ENCODE results near the gene FHIP2A.
"Not testable (repeated sequence)": the region's sequence is repeated elsewhere in the genome, so short reads cannot be mapped to it uniquely, and the experiment has no call there.

FHIP2A gene, protein sequence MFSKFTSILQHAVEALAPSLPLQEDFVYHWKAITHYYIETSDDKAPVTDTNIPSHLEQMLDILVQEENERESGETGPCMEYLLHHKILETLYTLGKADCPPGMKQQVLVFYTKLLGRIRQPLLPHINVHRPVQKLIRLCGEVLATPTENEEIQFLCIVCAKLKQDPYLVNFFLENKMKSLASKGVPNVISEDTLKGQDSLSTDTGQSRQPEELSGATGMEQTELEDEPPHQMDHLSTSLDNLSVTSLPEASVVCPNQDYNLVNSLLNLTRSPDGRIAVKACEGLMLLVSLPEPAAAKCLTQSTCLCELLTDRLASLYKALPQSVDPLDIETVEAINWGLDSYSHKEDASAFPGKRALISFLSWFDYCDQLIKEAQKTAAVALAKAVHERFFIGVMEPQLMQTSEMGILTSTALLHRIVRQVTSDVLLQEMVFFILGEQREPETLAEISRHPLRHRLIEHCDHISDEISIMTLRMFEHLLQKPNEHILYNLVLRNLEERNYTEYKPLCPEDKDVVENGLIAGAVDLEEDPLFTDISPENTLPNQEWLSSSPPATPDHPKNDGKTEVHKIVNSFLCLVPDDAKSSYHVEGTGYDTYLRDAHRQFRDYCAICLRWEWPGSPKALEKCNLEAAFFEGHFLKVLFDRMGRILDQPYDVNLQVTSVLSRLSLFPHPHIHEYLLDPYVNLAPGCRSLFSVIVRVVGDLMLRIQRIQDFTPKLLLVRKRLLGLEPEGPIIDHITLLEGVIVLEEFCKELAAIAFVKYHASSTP

DNA sequence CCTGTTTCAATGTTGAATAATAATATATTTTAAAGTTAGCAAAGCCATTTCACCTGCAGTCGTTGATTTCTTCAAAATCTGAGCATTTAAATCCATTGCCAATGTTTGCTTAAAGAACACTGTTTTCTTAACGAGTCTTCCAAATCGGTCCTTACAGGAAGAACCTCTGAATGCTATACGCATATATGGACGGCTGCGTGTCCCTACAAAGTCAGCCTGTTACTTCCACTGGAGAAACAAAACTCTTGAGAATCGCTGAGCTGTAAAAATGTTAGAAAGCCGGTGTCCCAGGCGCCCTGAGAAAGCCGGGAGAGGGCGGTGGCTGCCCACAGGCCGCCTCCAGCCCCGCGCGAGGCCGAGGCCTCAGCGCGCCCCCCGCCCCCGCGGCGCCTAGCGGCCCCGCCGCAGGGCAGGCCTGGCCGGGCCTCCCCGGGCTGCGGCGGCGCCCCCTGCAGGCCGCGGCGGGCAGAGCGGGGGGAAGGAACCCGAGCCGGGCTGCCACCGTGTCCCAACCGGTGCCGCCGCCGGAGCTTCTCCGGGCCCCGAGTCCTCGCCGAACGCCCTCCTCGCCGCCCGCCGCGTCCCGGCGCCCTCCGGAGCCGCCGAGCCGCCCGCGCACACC, at the start of gene FHIP2A:
Gene FHIP2A, plus strand, starts transcription at position 488 of the 622 bp plus-strand sequence. CDS start 299 bp downstream, outside the sequence.
- H3K27me3 Mint-ChIP-seq: peaks cover 1% of the 10 kb centered on the region
- H3K4me3 Mint-ChIP-seq: peak within 1 kb of the TSS; percentile 96
- peaks cover 41% of the 10 kb centered on the region for H3K4me1 Mint-ChIP-seq
- no peaks in the 10 kb centered on the region for H3K9me3 Mint-ChIP-seq
- peak within 1 kb of the TSS; percentile 95 for H3K27ac Mint-ChIP-seq
- peaks cover 2% of the 10 kb centered on the region for H3K36me3 Mint-ChIP-seq

DNA sequence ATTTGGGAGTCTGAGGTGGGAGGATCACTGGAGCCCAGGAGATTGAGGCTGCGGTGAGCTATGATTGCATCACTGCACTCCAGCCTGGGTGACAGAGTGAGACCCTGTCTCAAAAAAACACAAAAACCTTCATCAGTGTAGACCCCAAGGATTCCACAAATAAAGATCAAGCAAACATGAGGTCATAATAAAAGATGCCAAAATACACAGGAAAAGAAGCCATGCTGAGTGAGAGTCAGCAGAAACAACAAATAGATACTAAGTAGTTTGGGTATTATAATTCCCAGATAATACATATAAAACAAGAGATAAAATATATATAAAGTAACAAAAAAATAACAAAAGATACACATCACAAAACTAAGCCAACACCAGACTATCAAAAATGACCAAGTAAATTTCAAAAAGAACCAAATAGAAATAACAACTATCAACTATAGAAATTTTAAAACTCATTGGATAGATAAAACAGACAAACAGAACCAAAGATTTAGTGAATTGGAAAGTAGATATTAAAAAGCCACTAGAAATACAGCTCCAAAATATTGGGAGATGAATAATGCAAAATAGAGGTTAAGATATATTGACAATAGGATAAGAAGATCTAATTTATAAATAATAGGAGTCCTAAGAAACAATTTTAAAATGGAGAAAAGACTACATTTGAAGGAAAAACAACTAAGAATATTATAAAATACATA, 48.9 kb upstream of the FHIP2A start:
- Mint-ChIP-seq H3K36me3 (no peaks in the 10 kb centered on the region), H3K9me3 (no peaks in the 10 kb centered on the region), H3K27me3 (peaks cover 10% of the 10 kb centered on the region), H3K4me3 (no peak overlapping the region), H3K27ac (no peak overlapping the region), H3K4me1 (no peaks in the 10 kb centered on the region)

DNA sequence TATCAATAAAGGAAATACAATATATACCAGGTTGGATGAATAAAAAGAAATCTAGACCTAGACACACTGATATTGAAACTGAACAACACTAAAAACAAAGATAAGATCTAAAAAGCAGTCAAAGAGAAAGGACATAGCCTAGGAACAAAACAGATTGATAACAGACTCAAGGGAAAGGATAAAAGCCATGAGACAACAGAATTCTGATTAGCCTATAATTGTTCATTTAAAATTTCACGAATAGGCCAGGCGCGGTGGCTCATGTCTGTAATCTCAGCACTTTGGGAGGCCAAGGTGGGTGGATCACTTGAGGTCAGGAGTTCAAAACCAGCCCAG, 48.4 kb upstream of the FHIP2A start:
- H3K27me3 Mint-ChIP-seq: peaks cover 10% of the 10 kb centered on the region
- H3K4me1 Mint-ChIP-seq: no peaks in the 10 kb centered on the region
- H3K4me3 Mint-ChIP-seq: no peak overlapping the region
- H3K27ac Mint-ChIP-seq: no peak overlapping the region
- no peaks in the 10 kb centered on the region for H3K9me3 Mint-ChIP-seq
- H3K36me3 Mint-ChIP-seq: no peaks in the 10 kb centered on the region

DNA sequence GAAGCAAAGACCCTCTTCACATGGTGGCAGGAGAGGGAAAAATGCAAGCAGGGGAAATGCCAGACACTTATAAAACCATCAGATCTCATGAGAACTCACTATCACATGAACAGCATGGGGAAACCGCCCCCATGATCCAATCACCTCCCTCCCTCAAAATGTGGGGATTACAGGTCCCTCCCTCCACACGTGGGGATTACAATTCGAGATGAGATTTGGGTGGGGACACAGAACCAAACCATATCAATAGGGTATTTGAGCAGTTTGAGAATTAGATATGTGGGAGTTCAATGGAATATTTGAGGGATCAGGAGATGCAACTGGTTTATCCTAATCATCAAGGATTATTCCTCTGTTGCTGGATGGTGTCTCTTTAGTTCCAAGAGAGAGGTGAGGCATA, 46.5 kb upstream of the FHIP2A start:
- not testable (repeated sequence) for H3K27ac Mint-ChIP-seq, H3K4me1 Mint-ChIP-seq, H3K9me3 Mint-ChIP-seq, H3K36me3 Mint-ChIP-seq, H3K27me3 Mint-ChIP-seq, H3K4me3 Mint-ChIP-seq

DNA sequence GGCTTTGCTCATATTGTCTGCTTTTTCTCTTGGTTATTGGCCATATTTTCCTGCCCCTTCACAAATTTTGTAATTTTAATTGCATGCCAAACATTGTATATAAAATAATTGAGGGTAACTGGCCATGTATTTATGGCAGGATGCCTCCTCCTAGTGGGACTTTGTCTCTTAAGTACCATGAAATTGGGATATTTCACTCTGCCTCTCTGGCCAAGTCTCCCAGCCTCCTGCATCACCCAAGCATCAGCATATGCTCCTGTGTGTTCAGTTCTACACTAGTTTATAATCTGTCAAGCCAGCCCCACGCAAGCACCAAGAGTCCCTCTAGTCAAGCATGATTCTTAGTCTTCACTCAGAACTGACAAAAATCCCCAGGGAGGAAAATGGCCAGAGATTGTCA, 44.2 kb upstream of the FHIP2A start:
- Mint-ChIP-seq H3K4me1 (no peaks in the 10 kb centered on the region), H3K27me3 (peaks cover 3% of the 10 kb centered on the region), H3K9me3 (no peaks in the 10 kb centered on the region), H3K4me3 (no peak overlapping the region), H3K36me3 (no peaks in the 10 kb centered on the region), H3K27ac (no peak overlapping the region)

DNA sequence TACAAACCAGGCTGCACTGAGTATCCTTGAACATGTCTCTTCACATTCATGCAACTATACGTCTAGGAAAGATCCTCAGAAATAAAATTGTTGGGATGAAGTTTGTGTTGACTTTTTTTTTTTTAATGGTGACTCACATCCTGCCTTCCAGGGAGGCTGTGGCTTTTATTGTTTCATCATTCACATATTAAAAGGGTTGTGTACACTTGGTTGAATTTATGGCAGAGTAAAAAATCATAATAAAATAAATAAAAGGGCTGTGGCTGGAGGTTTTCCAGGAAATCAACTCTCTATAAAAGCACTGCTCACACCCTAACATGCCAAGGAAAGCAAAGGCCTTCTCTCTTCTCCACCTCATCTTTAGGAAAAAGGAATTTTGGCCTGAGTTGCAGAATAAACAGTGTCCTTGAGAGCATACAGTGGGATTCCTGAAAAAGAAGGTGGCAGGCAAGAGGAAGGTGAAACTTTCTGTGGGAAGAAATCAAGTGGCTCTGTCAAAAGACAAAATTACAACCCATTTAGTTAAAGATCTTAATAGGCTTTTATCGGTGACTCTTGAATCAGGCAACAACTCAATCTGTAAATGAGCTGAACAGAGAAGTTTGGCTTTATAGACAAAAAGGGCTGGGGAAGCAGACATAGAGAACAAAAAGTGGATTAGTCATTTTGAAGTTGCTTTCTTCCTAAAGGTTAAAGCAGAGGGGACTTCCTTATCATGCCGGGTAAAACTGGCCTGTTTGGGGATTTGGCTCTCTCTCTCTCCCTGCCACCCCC, 41.6 kb upstream of the FHIP2A start:
- Mint-ChIP-seq H3K36me3 (no peaks in the 10 kb centered on the region), H3K4me1 (no peaks in the 10 kb centered on the region), H3K27ac (no peak overlapping the region), H3K4me3 (no peak overlapping the region), H3K27me3 (peaks cover 4% of the 10 kb centered on the region), H3K9me3 (no peaks in the 10 kb centered on the region)

DNA sequence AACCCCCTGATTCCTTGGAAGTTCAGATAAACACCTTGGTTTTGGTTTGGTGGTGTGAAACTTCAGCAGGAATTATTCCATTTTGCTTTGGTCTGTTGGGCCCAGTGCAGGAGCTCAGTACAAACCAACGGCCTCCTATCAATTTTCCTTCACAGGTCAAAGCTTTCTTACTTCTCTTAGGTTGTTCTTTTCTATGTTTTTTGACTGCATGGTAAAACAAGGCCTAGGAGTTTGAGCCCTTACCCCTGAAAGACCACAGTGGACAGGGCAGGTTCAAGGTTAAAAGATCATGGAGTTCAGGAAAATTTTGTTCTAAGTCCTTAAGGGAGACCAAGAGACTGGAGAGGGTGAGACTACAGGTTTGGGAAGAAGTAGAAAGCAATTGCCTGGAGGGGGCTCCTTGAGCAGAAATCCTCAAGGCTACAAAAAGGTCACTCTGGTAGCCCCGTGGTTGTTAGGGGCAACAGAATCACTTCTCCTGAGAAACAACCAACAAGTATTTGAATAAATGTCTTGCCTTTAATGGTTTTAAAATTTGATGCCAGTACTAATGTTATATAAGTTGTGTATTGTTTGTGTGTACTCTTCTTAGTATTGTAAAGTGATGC, 40.9 kb upstream of the FHIP2A start:
- no peaks in the 10 kb centered on the region for H3K4me1 Mint-ChIP-seq
- H3K27ac Mint-ChIP-seq: no peak overlapping the region
- no peaks in the 10 kb centered on the region for H3K36me3 Mint-ChIP-seq
- no peak overlapping the region for H3K4me3 Mint-ChIP-seq
- H3K9me3 Mint-ChIP-seq: no peaks in the 10 kb centered on the region
- H3K27me3 Mint-ChIP-seq: peaks cover 4% of the 10 kb centered on the region

DNA sequence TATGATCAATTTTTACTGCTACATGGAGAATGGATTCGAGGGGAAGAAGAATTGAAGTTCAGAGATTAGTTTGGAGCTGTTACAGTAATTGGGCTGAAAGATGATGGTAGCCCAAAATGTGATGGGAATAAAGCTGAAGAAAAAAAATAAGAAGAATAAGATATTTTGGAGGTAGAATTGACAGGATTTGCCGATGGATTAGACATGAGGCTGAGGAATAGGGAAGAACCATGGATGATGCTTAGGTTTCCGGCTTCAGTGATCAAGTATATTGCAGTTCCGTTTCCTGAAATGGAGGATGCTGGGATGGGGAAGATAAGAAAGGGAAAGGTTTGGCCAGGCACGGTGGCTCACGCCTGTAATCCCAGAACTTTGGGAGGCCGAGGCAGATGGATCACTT, 38.9 kb upstream of the FHIP2A start:
- H3K36me3 Mint-ChIP-seq: no peaks in the 10 kb centered on the region
- no peaks in the 10 kb centered on the region for H3K9me3 Mint-ChIP-seq

DNA sequence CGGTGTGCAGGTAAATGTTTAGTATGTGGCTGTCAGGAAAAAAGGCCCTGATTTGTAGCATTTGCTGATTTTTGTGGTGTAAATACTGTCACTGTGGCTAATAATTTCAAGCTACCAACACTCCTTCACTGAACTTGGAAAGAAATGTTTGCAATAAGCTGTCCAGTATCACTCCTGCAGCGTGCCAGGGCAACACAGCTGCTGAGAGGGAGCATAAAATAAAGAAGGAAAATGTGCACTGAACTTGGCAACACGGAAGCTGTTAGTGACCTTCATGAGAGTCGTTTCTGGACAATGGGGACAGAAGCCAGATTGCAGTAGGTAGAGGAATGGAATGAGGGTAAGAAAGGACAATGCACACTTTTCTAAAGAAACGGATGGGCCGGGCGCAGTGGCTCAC, 37.9 kb upstream of the FHIP2A start:
- Mint-ChIP-seq H3K4me3 (no peak overlapping the region), H3K36me3 (no peaks in the 10 kb centered on the region), H3K9me3 (no peaks in the 10 kb centered on the region), H3K27me3 (peaks cover 1% of the 10 kb centered on the region), H3K27ac (no peak overlapping the region), H3K4me1 (no peaks in the 10 kb centered on the region)

More for the DNA sequence above, 38.9 kb upstream of the FHIP2A start:
- Mint-ChIP-seq H3K4me1 (no peaks in the 10 kb centered on the region), H3K4me3 (no peak overlapping the region), H3K27ac (no peak overlapping the region), H3K27me3 (peaks cover 4% of the 10 kb centered on the region)

DNA sequence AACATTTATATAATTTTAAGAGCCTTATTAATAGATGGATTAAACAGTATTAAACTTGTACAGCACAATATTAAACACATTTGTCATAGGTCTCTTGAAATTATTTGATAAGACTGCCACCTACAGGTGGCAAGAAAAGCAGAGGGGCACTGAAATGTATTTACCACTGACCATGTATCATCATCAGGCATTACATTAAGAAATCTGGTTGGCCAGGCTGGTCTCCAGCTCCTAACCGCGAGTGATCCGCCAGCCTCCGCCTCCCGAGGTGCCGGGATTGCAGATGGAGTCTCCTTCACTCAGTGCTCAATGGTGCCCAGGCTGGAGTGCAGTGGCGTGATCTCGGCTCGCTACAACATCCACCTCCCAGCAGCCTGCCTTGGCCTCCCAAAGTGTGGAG, 35.1 kb upstream of the FHIP2A start:
- not testable (repeated sequence) for H3K4me1 Mint-ChIP-seq, H3K27ac Mint-ChIP-seq, H3K4me3 Mint-ChIP-seq, H3K9me3 Mint-ChIP-seq, H3K36me3 Mint-ChIP-seq, H3K27me3 Mint-ChIP-seq

DNA sequence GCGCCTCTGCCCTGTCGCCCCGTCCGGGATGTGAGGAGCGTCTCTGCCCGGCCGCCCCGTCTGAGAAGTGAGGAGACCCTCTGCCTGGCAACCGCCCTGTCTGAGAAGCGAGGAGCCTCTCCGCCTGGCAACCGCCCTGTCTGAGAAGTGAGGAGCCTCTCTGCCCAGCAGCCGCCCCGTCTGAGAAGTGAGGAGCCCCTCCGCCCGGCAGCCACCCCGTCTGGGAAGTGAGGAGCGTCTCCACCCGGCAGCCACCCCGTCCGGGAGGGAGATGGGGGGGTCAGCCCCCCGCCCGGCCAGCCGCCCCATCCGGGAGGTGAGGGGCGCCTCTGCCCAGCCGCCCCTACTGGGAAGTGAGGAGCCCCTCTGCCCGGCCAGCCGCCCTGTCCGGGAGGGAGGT, 34.4 kb upstream of the FHIP2A start:
- not testable (repeated sequence) for H3K36me3 Mint-ChIP-seq, H3K9me3 Mint-ChIP-seq, H3K4me3 Mint-ChIP-seq, H3K27ac Mint-ChIP-seq, H3K27me3 Mint-ChIP-seq, H3K4me1 Mint-ChIP-seq

DNA sequence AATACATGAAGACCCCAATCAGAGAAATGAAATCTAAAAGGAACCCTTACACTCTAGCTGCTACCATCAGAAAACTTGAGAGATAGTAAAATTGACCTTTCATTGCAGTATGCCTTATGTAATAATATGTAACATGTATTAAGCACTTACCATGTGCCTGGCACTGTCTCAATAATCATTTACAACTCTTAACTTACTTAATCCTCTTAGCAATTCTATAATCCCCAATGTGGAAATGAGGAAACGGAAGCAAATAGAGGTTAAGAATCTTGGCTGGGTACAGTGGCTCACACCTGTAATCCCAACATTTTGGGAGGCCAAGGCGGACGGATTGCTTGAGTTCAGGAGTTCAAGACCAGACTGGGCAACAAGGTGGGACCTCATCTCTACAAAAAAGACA, 29.8 kb upstream of the FHIP2A start:
- Mint-ChIP-seq H3K27ac (no peak overlapping the region), H3K4me1 (no peaks in the 10 kb centered on the region), H3K36me3 (peaks cover under 1% of the 10 kb centered on the region), H3K4me3 (no peak overlapping the region), H3K27me3 (no peaks in the 10 kb centered on the region), H3K9me3 (no peaks in the 10 kb centered on the region)

DNA sequence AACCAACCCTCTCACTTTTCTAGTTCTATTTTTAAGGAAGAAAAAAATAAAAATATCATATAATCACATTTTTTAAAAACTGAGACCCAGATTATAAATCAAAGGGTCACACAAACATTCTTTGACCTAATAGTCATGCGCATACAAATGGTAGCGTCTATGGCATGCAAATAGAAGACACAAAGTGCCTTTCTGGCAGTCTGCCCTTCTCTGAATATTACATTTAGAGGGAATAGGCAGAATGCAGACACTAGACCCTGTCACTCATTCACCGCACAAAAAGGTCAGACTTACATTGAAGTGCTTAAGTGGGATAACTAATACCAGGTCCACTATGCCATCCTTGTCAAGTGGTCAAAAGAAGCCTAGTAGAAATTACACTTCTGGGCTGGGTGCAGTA, 26.5 kb upstream of the FHIP2A start:
- no peaks in the 10 kb centered on the region for H3K27me3 Mint-ChIP-seq
- no peak overlapping the region for H3K4me3 Mint-ChIP-seq
- no peak overlapping the region for H3K27ac Mint-ChIP-seq
- H3K4me1 Mint-ChIP-seq: no peaks in the 10 kb centered on the region
- peaks cover 4% of the 10 kb centered on the region for H3K36me3 Mint-ChIP-seq
- no peaks in the 10 kb centered on the region for H3K9me3 Mint-ChIP-seq

DNA sequence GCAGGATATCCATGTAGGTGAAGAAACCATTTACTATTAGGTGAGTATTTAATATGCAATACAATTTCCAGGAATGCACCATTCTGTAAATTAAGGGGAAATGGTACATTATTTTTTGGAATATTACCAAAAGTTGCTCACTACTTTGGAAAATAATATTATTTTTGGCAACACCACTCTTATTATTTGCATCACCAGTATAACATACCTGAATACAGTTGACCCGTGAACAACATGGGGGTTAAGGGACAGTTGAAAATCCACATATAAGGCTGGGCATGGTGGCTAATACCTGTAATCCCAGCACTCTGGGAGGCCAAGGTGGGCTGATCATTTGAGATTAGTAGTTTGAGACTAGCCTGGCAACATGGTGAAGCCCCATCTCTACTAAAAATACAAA, 21.2 kb upstream of the FHIP2A start:
- Mint-ChIP-seq H3K27ac (no peak overlapping the region), H3K36me3 (peaks cover 4% of the 10 kb centered on the region), H3K4me1 (peaks cover 12% of the 10 kb centered on the region), H3K9me3 (no peaks in the 10 kb centered on the region), H3K4me3 (no peak overlapping the region), H3K27me3 (no peaks in the 10 kb centered on the region)

DNA sequence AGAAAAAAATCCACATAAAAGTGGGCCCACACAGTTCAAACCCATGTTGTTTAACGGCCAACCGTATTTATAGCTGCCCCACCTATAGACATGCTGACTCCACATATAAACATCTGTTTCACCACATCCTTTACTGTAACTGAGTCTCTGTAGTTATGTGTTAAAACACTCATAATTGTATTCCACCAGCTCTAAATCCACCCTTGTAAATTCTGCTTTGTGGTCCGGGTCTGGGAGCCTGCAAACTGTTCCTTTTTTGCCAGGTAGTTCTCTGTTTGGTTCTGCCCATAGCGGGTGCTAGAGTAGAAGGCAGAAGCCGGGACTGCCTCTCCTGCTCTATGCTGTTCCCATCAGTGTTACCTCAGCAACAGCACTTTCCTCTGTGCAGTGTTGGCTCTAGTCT, 20.2 kb upstream of the FHIP2A start:
- Mint-ChIP-seq H3K27ac (no peak overlapping the region), H3K4me3 (no peak overlapping the region)

More for the DNA sequence above, 20.2 kb upstream of the FHIP2A start:
- Mint-ChIP-seq H3K4me1 (peaks cover 12% of the 10 kb centered on the region), H3K27me3 (no peaks in the 10 kb centered on the region), H3K36me3 (peaks cover 4% of the 10 kb centered on the region), H3K9me3 (no peaks in the 10 kb centered on the region)
